ENCODE data around the gene GFRAL.

GFRAL gene

DNA sequence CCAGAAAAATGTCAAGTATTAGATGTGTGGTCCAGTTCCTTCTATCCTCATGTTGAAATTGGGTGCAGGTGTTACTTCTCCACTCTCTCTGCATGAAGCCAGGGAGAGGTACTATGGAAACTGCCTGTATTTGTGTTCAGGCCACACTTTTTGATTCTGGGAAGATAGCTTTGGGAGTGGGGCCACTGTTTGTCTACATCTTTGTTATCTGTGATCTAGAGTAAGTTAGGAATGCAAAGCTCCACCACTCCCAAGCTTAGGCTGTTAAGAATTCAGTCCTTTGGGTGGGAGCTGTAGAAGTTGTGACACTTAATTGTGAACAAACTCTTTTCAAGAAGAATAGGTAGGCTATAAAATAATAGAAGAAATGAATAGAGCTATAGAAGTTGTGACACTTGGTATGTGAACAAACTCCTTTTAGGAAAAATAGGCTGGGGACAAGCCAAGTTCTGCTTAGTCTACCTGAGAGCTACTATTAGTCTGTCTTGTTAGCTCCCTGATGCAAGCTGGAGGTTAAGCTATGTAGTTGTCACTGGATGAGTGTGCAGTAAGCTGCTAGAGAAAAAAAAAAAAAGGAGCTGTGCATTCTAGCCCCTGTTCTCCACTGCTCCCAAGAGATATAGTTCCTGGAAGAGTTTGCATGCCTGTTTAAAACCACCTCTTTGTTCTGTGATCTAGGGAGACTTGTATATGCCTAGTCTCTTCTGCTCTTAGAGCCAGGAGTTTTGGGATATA lies 7.1 kb upstream of the GFRAL start:
- no peak for TF ChIP-seq TAF1 (IDR thresholded peaks at IDR 0.05; ENCODE audit: low read depth, low read length)
- no peak for TF ChIP-seq POLR2AphosphoS5 (IDR thresholded peaks at IDR 0.05; ENCODE audit: low read depth, low read length)
- no peak for TF ChIP-seq POLR2A (IDR thresholded peaks at IDR 0.05; ENCODE audit: low read depth, low read length)
- no peak for TF ChIP-seq POU2F2 (IDR thresholded peaks at IDR 0.05; ENCODE audit: low read depth, low read length)
- no peak for TF ChIP-seq SPI1 (IDR thresholded peaks at IDR 0.05; ENCODE audit: low read depth, low read length)
- no peak for TF ChIP-seq PAX5 (IDR thresholded peaks at IDR 0.05; ENCODE audit: insufficient read depth, low read length, severe bottlenecking)
- FAIRE-seq (no peak), DNase-seq (ENCODE audit: insufficient read length, low spot score) (no peak)

GRCh38 chr6:55320696-55321086 lies 6.6 kb upstream of the GFRAL start:
- DNase-seq (ENCODE audit: insufficient read length, low spot score) (no peak), FAIRE-seq (no peak)
- TF ChIP-seq POU2F2 (IDR thresholded peaks at IDR 0.05; ENCODE audit: low read depth, low read length) = no peak
- no peak for TF ChIP-seq PAX5 (IDR thresholded peaks at IDR 0.05; ENCODE audit: insufficient read depth, low read length, severe bottlenecking)
- TF ChIP-seq TAF1 (IDR thresholded peaks at IDR 0.05; ENCODE audit: low read depth, low read length) = no peak
- no peak for TF ChIP-seq SPI1 (IDR thresholded peaks at IDR 0.05; ENCODE audit: low read depth, low read length)
- TF ChIP-seq POLR2A (IDR thresholded peaks at IDR 0.05; ENCODE audit: low read depth, low read length) = no peak
- no peak for TF ChIP-seq POLR2AphosphoS5 (IDR thresholded peaks at IDR 0.05; ENCODE audit: low read depth, low read length)

DNA sequence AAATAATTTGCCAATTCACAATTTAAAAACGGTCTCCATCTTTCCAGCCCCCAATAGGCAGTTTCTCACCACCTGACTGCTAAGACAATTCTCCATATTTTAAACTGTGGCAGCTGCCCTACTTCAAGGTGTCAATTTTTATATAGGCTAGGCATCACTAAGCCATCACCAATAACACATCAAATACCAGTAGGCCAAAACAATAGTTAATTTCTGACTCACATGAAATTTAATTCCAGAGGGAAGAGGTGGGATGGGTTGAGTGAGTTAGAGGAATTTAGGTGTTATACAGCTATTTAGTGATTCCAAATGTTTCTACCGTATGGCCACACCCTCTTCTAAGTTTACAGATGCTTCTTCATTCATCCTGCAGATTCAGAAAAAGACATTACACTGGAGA lies 49.9 kb downstream of the GFRAL start:
- no peak for FAIRE-seq
- TF ChIP-seq POU2F2 (IDR thresholded peaks at IDR 0.05; ENCODE audit: low read depth, low read length) (no peak), TAF1 (IDR thresholded peaks at IDR 0.05; ENCODE audit: low read depth, low read length) (no peak), PAX5 (IDR thresholded peaks at IDR 0.05; ENCODE audit: insufficient read depth, low read length, severe bottlenecking) (no peak), POLR2AphosphoS5 (IDR thresholded peaks at IDR 0.05; ENCODE audit: low read depth, low read length) (no peak), POLR2A (IDR thresholded peaks at IDR 0.05; ENCODE audit: low read depth, low read length) (no peak), SPI1 (IDR thresholded peaks at IDR 0.05; ENCODE audit: low read depth, low read length) (no peak)
- DNase-seq (ENCODE audit: insufficient read length, low spot score) = no peak

DNA sequence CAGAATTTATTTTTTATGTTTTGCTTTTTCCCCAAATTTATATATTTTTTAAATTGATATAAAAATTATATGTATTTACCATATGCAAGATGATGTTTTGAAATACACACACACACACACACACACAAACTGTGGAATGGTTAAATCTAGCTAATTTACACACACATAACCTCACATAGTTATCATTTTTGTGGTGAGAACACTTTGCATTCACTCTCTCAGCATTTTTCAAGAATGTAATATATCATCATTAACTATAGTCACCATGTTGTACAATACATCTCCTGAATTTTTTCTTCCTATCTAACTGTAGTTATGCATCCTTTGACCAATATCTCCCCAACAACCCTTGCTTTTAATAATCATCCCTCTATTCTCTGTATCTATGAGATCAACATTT lies 52.2 kb downstream of the GFRAL start:
- FAIRE-seq = no peak

DNA sequence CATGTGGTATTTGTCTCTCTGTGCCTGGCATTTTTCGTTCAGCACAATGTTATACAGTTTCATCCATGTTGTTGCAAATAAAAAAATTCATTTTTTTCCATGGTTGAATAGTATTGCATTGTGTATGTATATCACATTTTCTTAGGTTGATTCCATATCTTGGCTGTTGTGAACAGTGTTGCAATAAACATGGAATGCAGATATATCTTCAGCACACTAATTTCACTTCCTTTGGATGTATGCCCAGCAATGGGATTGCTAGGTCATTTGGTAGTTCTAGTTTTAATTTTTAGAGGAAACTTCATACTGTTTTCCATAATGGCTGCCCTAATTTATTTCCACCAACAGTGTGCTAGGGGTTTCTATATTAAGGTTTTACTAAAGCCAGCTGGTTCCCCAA lies 52.6 kb downstream of the GFRAL start:
- no peak for DNase-seq (ENCODE audit: insufficient read length, low spot score)
- TF ChIP-seq TAF1 (IDR thresholded peaks at IDR 0.05; ENCODE audit: low read depth, low read length) (no peak), POLR2AphosphoS5 (IDR thresholded peaks at IDR 0.05; ENCODE audit: low read depth, low read length) (no peak), SPI1 (IDR thresholded peaks at IDR 0.05; ENCODE audit: low read depth, low read length) (no peak), POLR2A (IDR thresholded peaks at IDR 0.05; ENCODE audit: low read depth, low read length) (no peak), POU2F2 (IDR thresholded peaks at IDR 0.05; ENCODE audit: low read depth, low read length) (no peak), PAX5 (IDR thresholded peaks at IDR 0.05; ENCODE audit: insufficient read depth, low read length, severe bottlenecking) (no peak)
- no peak for FAIRE-seq

More for the DNA sequence above, 52.2 kb downstream of the GFRAL start:
- TF ChIP-seq TAF1 (IDR thresholded peaks at IDR 0.05; ENCODE audit: low read depth, low read length) = no peak
- TF ChIP-seq POLR2A (IDR thresholded peaks at IDR 0.05; ENCODE audit: low read depth, low read length) = no peak
- DNase-seq (ENCODE audit: insufficient read length, low spot score) = no peak

DNA sequence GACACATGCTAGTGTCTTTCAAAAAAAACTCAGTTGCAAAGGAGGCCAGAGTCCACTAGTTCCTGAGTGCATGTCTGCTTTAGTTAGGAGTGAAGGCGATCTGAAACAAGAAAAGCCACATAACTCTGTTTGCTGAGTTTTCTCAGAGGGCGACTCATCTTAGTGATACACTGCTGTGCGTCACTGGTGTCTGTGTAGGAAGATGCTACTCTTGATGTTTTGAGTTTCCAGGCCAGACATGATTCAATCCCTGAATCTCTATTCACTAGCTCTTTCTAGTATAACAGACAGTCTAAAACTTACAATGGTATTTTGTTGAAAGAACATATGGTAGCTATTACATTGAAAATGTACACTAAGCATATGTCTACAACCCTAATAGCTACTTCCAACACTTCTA lies 60.9 kb downstream of the GFRAL start:
- TF ChIP-seq TAF1 (IDR thresholded peaks at IDR 0.05; ENCODE audit: low read depth, low read length) (no peak), POLR2A (IDR thresholded peaks at IDR 0.05; ENCODE audit: low read depth, low read length) (no peak), POLR2AphosphoS5 (IDR thresholded peaks at IDR 0.05; ENCODE audit: low read depth, low read length) (no peak), POU2F2 (IDR thresholded peaks at IDR 0.05; ENCODE audit: low read depth, low read length) (no peak), SPI1 (IDR thresholded peaks at IDR 0.05; ENCODE audit: low read depth, low read length) (no peak), PAX5 (IDR thresholded peaks at IDR 0.05; ENCODE audit: insufficient read depth, low read length, severe bottlenecking) (no peak)
- DNase-seq (ENCODE audit: insufficient read length, low spot score) (no peak), FAIRE-seq (no peak)

- FAIRE-seq = no peak
- no peak for TF ChIP-seq POU2F2 (IDR thresholded peaks at IDR 0.05; ENCODE audit: low read depth, low read length)
- no peak for TF ChIP-seq POLR2A (IDR thresholded peaks at IDR 0.05; ENCODE audit: low read depth, low read length)
- TF ChIP-seq POLR2AphosphoS5 (IDR thresholded peaks at IDR 0.05; ENCODE audit: low read depth, low read length) = no peak
- no peak for TF ChIP-seq SPI1 (IDR thresholded peaks at IDR 0.05; ENCODE audit: low read depth, low read length)
- no peak for TF ChIP-seq PAX5 (IDR thresholded peaks at IDR 0.05; ENCODE audit: insufficient read depth, low read length, severe bottlenecking)
- TF ChIP-seq TAF1 (IDR thresholded peaks at IDR 0.05; ENCODE audit: low read depth, low read length) = no peak
- DNase-seq (ENCODE audit: insufficient read length, low spot score) = no peak
These were observed 68.6 kb downstream of the GFRAL start for GRCh38 chr6:55395871-55396270.

GRCh38 chr6:55397986-55398385 lies 70.7 kb downstream of the GFRAL start:
- DNase-seq (ENCODE audit: insufficient read length, low spot score) = no peak
- no peak for FAIRE-seq
- no peak for TF ChIP-seq POLR2AphosphoS5 (IDR thresholded peaks at IDR 0.05; ENCODE audit: low read depth, low read length)
- TF ChIP-seq POU2F2 (IDR thresholded peaks at IDR 0.05; ENCODE audit: low read depth, low read length) = no peak

DNA sequence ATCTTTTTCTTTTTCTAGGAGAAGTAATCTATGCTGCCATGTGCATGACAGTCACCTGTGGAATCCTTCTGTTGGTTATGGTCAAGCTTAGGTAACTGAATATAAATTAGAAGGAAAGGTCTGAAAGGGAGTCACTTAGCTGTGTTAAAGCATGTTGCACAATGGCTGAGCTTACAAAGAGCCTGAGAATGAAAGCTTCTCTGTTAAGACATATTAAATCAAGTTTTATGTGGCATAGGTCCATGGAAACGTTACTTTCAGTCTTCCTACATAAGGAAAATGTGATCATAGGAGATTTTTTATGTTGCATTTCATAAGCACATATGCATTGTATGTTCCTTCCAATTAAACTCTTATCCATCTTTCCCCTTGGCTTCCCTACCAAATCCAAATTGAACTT lies 72.1 kb downstream of the GFRAL start:
- no peak for TF ChIP-seq PAX5 (IDR thresholded peaks at IDR 0.05; ENCODE audit: insufficient read depth, low read length, severe bottlenecking)
- TF ChIP-seq POLR2A (IDR thresholded peaks at IDR 0.05; ENCODE audit: low read depth, low read length) = no peak
- no peak for TF ChIP-seq TAF1 (IDR thresholded peaks at IDR 0.05; ENCODE audit: low read depth, low read length)
- FAIRE-seq (no peak), DNase-seq (ENCODE audit: insufficient read length, low spot score) (no peak)

DNA sequence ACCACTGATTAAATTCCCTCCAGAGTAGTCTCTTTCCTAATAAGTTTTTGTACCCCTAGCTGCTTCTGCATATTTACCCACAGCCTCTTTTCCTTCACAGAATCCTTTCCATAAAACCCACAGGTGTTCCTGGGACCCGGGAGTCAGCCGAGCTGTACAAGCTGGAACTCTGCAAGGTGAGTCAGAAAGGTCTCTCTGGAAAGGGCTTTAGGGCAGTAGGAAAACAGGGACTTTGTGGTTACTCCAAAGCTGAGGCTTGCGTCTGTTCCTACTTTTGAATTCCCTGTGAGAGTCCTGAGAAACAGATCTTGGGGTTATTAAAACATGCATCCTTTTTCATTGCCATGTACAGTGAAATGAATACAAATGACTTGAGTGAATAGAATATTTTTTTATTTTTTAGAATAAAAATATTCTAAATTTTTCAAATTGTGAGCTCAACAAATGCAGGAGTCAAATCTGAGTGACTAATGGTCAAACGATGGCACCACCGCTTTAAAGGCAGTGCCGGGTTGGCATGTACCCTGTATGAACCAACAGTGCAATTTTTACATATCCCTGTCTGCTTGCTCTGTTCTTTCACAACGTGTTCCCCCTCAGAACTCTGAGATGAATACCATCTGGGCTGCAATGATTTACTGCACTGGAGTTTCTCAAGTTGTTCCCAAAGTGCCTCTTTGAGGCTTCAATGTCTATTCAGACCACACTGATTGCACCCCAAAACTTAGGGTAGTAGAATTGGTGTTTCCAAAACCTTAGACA lies 78.4 kb downstream of the GFRAL start:
- DNase-seq (ENCODE audit: insufficient read length, low spot score) = no peak
- TF ChIP-seq POLR2AphosphoS5 (IDR thresholded peaks at IDR 0.05; ENCODE audit: low read depth, low read length) (no peak), SPI1 (IDR thresholded peaks at IDR 0.05; ENCODE audit: low read depth, low read length) (no peak), POU2F2 (IDR thresholded peaks at IDR 0.05; ENCODE audit: low read depth, low read length) (no peak)
- no peak for FAIRE-seq

All from GM12891 (cell line).